ENCODE data around the gene GPRC5A. TPM values are rescaled to one million over a fixed set of nuclear protein-coding genes. Genes with fewer than 3 reads are reported as not detected.

GPRC5A gene
- total RNA-seq, 3 donors from 2014 or later = 10.9 to 40.1 (median 21.6) TPM

- Histone ChIP-seq H3K4me3 (no peak overlapping the region), H3K27me3 (no peaks in the 10 kb centered on the region), H3K36me3 (no peaks in the 10 kb centered on the region), H3K9me3 (no peaks in the 10 kb centered on the region), H3K4me1 (no peaks in the 10 kb centered on the region), H3K27ac (no peak overlapping the region)
- TF ChIP-seq POLR2A (IDR thresholded peaks at IDR 0.05) (no peak), CTCF (IDR thresholded peaks at IDR 0.05) (no peak), POLR2AphosphoS5 (IDR thresholded peaks at IDR 0.05) (no peak)
- no peak for DNase-seq (ENCODE audit: low spot score in 2 of 2)
- intact Hi-C loops (cut with DNase I; ENCODE audit: low total_unique reads) = no loop called here
Measured at GRCh38 chr12:12965836-12966235, 74.5 kb downstream of the GPRC5A start.

Other genes with a start within 250 kb of the GPRC5A start
- under 1 TPM in 2 of 3 donors, not detected in 1; 0.33 to 0.59 TPM for gene GPR19, start 195.4 kb upstream of the GPRC5A start, total RNA-seq
- 100 to 1,000 TPM in 1 of 3 donors, 10 to 100 TPM in 2; 45.0 to 113 (median 100.0) TPM for gene CDKN1B, start 174.2 kb upstream of the GPRC5A start, total RNA-seq
- gene APOLD1, start 105.9 kb upstream of the GPRC5A start, total RNA-seq = 100 to 1,000 TPM in 1 of 3 donors, 10 to 100 TPM in 2; 26.7 to 236 (median 41.4) TPM
- 10 to 100 TPM; 44.8 to 81.1 (median 60.0) TPM for gene DDX47, start 78.2 kb upstream of the GPRC5A start, total RNA-seq
- gene GPRC5D, start 60.6 kb downstream of the GPRC5A start, total RNA-seq = not detected
- 10 to 100 TPM; 36.4 to 64.5 (median 39.7) TPM for gene HEBP1, start 108.7 kb downstream of the GPRC5A start, total RNA-seq
- gene FAM234B, start 152.8 kb downstream of the GPRC5A start, total RNA-seq = 10 to 100 TPM in 2 of 3 donors, 1 to 10 TPM in 1; 4.6 to 21.4 (median 16.4) TPM
- gene GSG1, start 212.1 kb downstream of the GPRC5A start, total RNA-seq = not detected

All from breast epithelium (tissue), 4 donors.